A549 (cell line): ENCODE results near the gene LYST.
"Not testable (repeated sequence)": the region's sequence is repeated elsewhere in the genome, so short reads cannot be mapped to it uniquely, and the experiment has no call there.

Experiments
- ELK1 ChIP-seq: fragments of 150-350 bp; IDR thresholded peaks from 2 replicates; pipeline ENCODE4 v1.6.1; 2014; ENCODE audit warnings: low read depth, mild to moderate bottlenecking, low read length
- EP300 ChIP-seq, 2 experiments: fragments of >200 bp; sonication (Bioruptor Twin); formaldehyde crosslinking; IDR thresholded peaks; 2 replicates in 1 of 2; 3 replicates in 1 of 2; pipeline ENCODE4 v1.6.1; 2016 to 2017
- HOXA7 ChIP-seq: fragments of 250-450 bp; sonication (Bioruptor Pico); IDR thresholded peaks from 2 replicates; pipeline ENCODE4 v1.5.0; 2020; ENCODE audit warnings: mild to moderate bottlenecking, moderate library complexity
- JUNB ChIP-seq: fragments of >200 bp; sonication (Bioruptor Twin); formaldehyde crosslinking; IDR thresholded peaks from 2 replicates; pipeline ENCODE4 v1.6.1; 2016
- PBX3 ChIP-seq: IDR thresholded peaks from 2 replicates; pipeline ENCODE4 v1.6.1; 2012
- PHF8 ChIP-seq: fragments of 200-600 bp; sonication (generic); IDR thresholded peaks from 2 replicates; pipeline ENCODE4 v1.6.1; 2016; ENCODE audit warnings: low read depth, mild to moderate bottlenecking, antibody characterized with exemption, moderate library complexity, borderline replicate concordance
- POLR2A ChIP-seq: IDR thresholded peaks from 2 replicates; pipeline ENCODE4 v1.6.1; 2012; ENCODE audit warnings: mild to moderate bottlenecking, low read length
- POLR2AphosphoS2 ChIP-seq: conservative IDR thresholded peaks from 2 replicates; pipeline ENCODE4 v1.6.1; 2012; ENCODE audit warnings: low read length, improper control_type of control experiment, inconsistent platforms
- RAD21 ChIP-seq, 2 experiments: fragments of >200 bp in 1 of 2; sonication (Bioruptor Twin) in 1 of 2; formaldehyde crosslinking in 1 of 2; IDR thresholded peaks in 1 of 2; conservative IDR thresholded peaks in 1 of 2; 2 replicates in 1 of 2; 3 replicates in 1 of 2; pipeline ENCODE4 v1.6.1; 2012 to 2018; ENCODE audit warnings: inconsistent platforms in 1 of 2
- TF ChIP-seq, protein P1 (sequence below): fragments of >200 bp; sonication (Bioruptor Twin); formaldehyde crosslinking; IDR thresholded peaks from 3 replicates; pipeline ENCODE4 v1.5.1; 2016
- TF ChIP-seq, protein P2 (sequence below): fragments of 450-650 bp; IDR thresholded peaks from 2 replicates; pipeline ENCODE4 v1.6.1; 2014; ENCODE audit warnings: antibody characterized with exemption

DNA sequence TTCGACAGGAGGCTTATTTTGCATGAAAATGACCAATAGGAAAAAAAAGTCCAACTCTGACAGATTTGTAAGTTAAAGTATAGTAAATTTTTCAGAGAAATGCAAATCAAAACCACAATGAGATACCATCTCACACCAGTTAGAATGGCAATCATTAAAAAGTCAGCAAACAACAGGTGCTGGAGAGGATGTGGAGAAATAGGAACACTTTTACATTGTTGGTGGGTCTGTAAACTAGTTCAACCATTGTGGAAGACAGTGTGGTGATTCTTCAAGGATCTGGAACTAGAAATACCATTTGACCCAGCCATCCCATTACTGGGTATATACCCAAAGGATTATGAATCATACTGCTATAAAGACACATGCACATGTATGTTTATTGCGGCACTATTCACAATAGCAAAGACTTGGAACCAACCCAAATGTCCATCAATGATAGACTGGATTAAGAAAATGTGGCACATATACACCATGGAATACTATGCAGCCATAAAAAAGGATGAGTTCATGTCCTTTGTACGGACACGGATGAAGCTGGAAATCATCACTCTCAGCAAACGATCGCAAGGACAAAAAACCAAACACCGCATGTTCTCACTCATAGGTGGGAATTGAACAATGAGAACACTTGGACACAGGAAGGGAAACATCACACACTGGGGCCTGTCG is 80.3 kb downstream of the LYST start:
- TF ChIP-seq, protein P1, sequence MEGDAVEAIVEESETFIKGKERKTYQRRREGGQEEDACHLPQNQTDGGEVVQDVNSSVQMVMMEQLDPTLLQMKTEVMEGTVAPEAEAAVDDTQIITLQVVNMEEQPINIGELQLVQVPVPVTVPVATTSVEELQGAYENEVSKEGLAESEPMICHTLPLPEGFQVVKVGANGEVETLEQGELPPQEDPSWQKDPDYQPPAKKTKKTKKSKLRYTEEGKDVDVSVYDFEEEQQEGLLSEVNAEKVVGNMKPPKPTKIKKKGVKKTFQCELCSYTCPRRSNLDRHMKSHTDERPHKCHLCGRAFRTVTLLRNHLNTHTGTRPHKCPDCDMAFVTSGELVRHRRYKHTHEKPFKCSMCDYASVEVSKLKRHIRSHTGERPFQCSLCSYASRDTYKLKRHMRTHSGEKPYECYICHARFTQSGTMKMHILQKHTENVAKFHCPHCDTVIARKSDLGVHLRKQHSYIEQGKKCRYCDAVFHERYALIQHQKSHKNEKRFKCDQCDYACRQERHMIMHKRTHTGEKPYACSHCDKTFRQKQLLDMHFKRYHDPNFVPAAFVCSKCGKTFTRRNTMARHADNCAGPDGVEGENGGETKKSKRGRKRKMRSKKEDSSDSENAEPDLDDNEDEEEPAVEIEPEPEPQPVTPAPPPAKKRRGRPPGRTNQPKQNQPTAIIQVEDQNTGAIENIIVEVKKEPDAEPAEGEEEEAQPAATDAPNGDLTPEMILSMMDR, result not testable (repeated sequence)
- TF ChIP-seq RAD21 (conservative IDR thresholded peaks at IDR 0.05 in 1 of 2, IDR thresholded peaks at IDR 0.05 in 1 of 2); PHF8; PBX3; POLR2AphosphoS2; ELK1; EP300 (IDR thresholded peaks at IDR 0.05); POLR2A; HOXA7 (CRISPR knock-in tag); JUNB: not testable (repeated sequence)
- TF ChIP-seq, protein P2, sequence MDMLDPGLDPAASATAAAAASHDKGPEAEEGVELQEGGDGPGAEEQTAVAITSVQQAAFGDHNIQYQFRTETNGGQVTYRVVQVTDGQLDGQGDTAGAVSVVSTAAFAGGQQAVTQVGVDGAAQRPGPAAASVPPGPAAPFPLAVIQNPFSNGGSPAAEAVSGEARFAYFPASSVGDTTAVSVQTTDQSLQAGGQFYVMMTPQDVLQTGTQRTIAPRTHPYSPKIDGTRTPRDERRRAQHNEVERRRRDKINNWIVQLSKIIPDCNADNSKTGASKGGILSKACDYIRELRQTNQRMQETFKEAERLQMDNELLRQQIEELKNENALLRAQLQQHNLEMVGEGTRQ, result not testable (repeated sequence)
